ENCODE measurements around the gene PANX2.

Gene PANX2

GRCh38 chr22:50148991-50149721 is 21.4 kb upstream of the PANX2 start:
- Histone ChIP-seq H3K27me3 (ENCODE audit: control insufficient read depth in 1 of 2, insufficient read depth in 2 of 2, low read length in 2 of 2) (no peaks in the 10 kb centered on the region), H3K36me3 (ENCODE audit: insufficient read depth, low read length) (no peaks in the 10 kb centered on the region), H3K27ac (ENCODE audit: low read depth, low read length) (no peak overlapping the region), H3K9ac (ENCODE audit: low read length) (no peak overlapping the region), H3K9me3 (ENCODE audit: low read length) (no peaks in the 10 kb centered on the region), H3K4me1 (ENCODE audit: insufficient read depth, low read length) (no peaks in the 10 kb centered on the region), H3K4me3 (ENCODE audit: low read depth in 1 of 2, low read length in 2 of 2) (no peak overlapping the region)

- Histone ChIP-seq H3K9ac (ENCODE audit: low read length) (no peak overlapping the region), H3K27ac (ENCODE audit: low read depth, low read length) (no peak overlapping the region), H3K27me3 (ENCODE audit: control insufficient read depth in 1 of 2, insufficient read depth in 2 of 2, low read length in 2 of 2) (no peaks in the 10 kb centered on the region)
These were observed 20.1 kb upstream of the PANX2 start for GRCh38 chr22:50150161-50151129.

GRCh38 chr22:50151571-50152537 is 18.7 kb upstream of the PANX2 start:
- no peak overlapping the region for H3K27ac ChIP-seq (ENCODE audit: low read depth, low read length)
- H3K4me3 ChIP-seq (ENCODE audit: low read depth in 1 of 2, low read length in 2 of 2): no peak overlapping the region
- H3K27me3 ChIP-seq (ENCODE audit: control insufficient read depth in 1 of 2, insufficient read depth in 2 of 2, low read length in 2 of 2): no peaks in the 10 kb centered on the region
- H3K36me3 ChIP-seq (ENCODE audit: insufficient read depth, low read length): no peaks in the 10 kb centered on the region
- no peaks in the 10 kb centered on the region for H3K9me3 ChIP-seq (ENCODE audit: low read length)
- no peak overlapping the region for H3K9ac ChIP-seq (ENCODE audit: low read length)
- H3K4me1 ChIP-seq (ENCODE audit: insufficient read depth, low read length): no peaks in the 10 kb centered on the region

More at GRCh38 chr22:50150161-50151129, 20.1 kb upstream of the PANX2 start:
- no peak overlapping the region for H3K4me3 ChIP-seq (ENCODE audit: low read depth in 1 of 2, low read length in 2 of 2)
- H3K9me3 ChIP-seq (ENCODE audit: low read length): no peaks in the 10 kb centered on the region
- H3K36me3 ChIP-seq (ENCODE audit: insufficient read depth, low read length): no peaks in the 10 kb centered on the region
- no peaks in the 10 kb centered on the region for H3K4me1 ChIP-seq (ENCODE audit: insufficient read depth, low read length)

- H3K9ac ChIP-seq (ENCODE audit: low read length): no peak overlapping the region
- H3K27ac ChIP-seq (ENCODE audit: low read depth, low read length): no peak overlapping the region
- no peaks in the 10 kb centered on the region for H3K27me3 ChIP-seq (ENCODE audit: control insufficient read depth in 1 of 2, insufficient read depth in 2 of 2, low read length in 2 of 2)
- H3K9me3 ChIP-seq (ENCODE audit: low read length): no peaks in the 10 kb centered on the region
- H3K4me3 ChIP-seq (ENCODE audit: low read depth in 1 of 2, low read length in 2 of 2): no peak overlapping the region
- H3K4me1 ChIP-seq (ENCODE audit: insufficient read depth, low read length): no peaks in the 10 kb centered on the region
- no peaks in the 10 kb centered on the region for H3K36me3 ChIP-seq (ENCODE audit: insufficient read depth, low read length)
These were observed 17.3 kb upstream of the PANX2 start for GRCh38 chr22:50153056-50153755.

GRCh38 chr22:50153756-50154140 is 16.8 kb upstream of the PANX2 start:
- Histone ChIP-seq H3K36me3 (ENCODE audit: insufficient read depth, low read length) (no peaks in the 10 kb centered on the region), H3K9me3 (ENCODE audit: low read length) (no peaks in the 10 kb centered on the region), H3K4me3 (ENCODE audit: low read depth in 1 of 2, low read length in 2 of 2) (no peak overlapping the region), H3K27ac (ENCODE audit: low read depth, low read length) (no peak overlapping the region), H3K27me3 (ENCODE audit: control insufficient read depth in 1 of 2, insufficient read depth in 2 of 2, low read length in 2 of 2) (no peaks in the 10 kb centered on the region), H3K4me1 (ENCODE audit: insufficient read depth, low read length) (no peaks in the 10 kb centered on the region), H3K9ac (ENCODE audit: low read length) (no peak overlapping the region)

GRCh38 chr22:50157709-50158375 is 12.7 kb upstream of the PANX2 start:
- Histone ChIP-seq H3K36me3 (ENCODE audit: insufficient read depth, low read length) (no peaks in the 10 kb centered on the region), H3K4me3 (ENCODE audit: low read depth in 1 of 2, low read length in 2 of 2) (no peak overlapping the region), H3K9me3 (ENCODE audit: low read length) (no peaks in the 10 kb centered on the region), H3K9ac (ENCODE audit: low read length) (no peak overlapping the region), H3K4me1 (ENCODE audit: insufficient read depth, low read length) (no peaks in the 10 kb centered on the region), H3K27me3 (ENCODE audit: control insufficient read depth in 1 of 2, insufficient read depth in 2 of 2, low read length in 2 of 2) (no peaks in the 10 kb centered on the region), H3K27ac (ENCODE audit: low read depth, low read length) (no peak overlapping the region)

- Histone ChIP-seq H3K27ac (ENCODE audit: low read depth, low read length) (no peak overlapping the region), H3K4me3 (ENCODE audit: low read depth in 1 of 2, low read length in 2 of 2) (no peak overlapping the region), H3K36me3 (ENCODE audit: insufficient read depth, low read length) (no peaks in the 10 kb centered on the region), H3K4me1 (ENCODE audit: insufficient read depth, low read length) (no peaks in the 10 kb centered on the region), H3K27me3 (ENCODE audit: control insufficient read depth in 1 of 2, insufficient read depth in 2 of 2, low read length in 2 of 2) (no peaks in the 10 kb centered on the region), H3K9ac (ENCODE audit: low read length) (no peak overlapping the region), H3K9me3 (ENCODE audit: low read length) (no peaks in the 10 kb centered on the region)
These were observed 9.6 kb upstream of the PANX2 start for GRCh38 chr22:50160947-50161346.

- Histone ChIP-seq H3K4me1 (ENCODE audit: insufficient read depth, low read length) (no peaks in the 10 kb centered on the region), H3K4me3 (ENCODE audit: low read depth in 1 of 2, low read length in 2 of 2) (no peak overlapping the region), H3K9me3 (ENCODE audit: low read length) (no peaks in the 10 kb centered on the region), H3K9ac (ENCODE audit: low read length) (no peak overlapping the region), H3K27ac (ENCODE audit: low read depth, low read length) (no peak overlapping the region), H3K36me3 (ENCODE audit: insufficient read depth, low read length) (no peaks in the 10 kb centered on the region), H3K27me3 (ENCODE audit: control insufficient read depth in 1 of 2, insufficient read depth in 2 of 2, low read length in 2 of 2) (no peaks in the 10 kb centered on the region)
These were observed 8.8 kb upstream of the PANX2 start for GRCh38 chr22:50161508-50162390.

- Histone ChIP-seq H3K27ac (ENCODE audit: low read depth, low read length) (no peak overlapping the region), H3K9me3 (ENCODE audit: low read length) (no peaks in the 10 kb centered on the region), H3K4me1 (ENCODE audit: insufficient read depth, low read length) (no peaks in the 10 kb centered on the region), H3K36me3 (ENCODE audit: insufficient read depth, low read length) (no peaks in the 10 kb centered on the region), H3K4me3 (ENCODE audit: low read depth in 1 of 2, low read length in 2 of 2) (no peak overlapping the region), H3K9ac (ENCODE audit: low read length) (no peak overlapping the region), H3K27me3 (ENCODE audit: control insufficient read depth in 1 of 2, insufficient read depth in 2 of 2, low read length in 2 of 2) (no peaks in the 10 kb centered on the region)
These were observed 8.1 kb upstream of the PANX2 start for GRCh38 chr22:50162391-50162956.

All from muscle layer of colon (tissue), 2 donors.